Retina (tissue), 1 donor: ENCODE data around the gene DENND1A.
A peak's percentile ranks its signal among the peaks of the same experiment; 100 is the strongest.

Experiments
- DNase-seq: peaks from one replicate; pipeline ENCODE4 v3.0.0-alpha.2; 2016

Gene DENND1A

GRCh38 chr9:123376218-123377071 lies 553.5 kb downstream of the DENND1A start:
- no peak for DNase-seq

GRCh38 chr9:123375469-123376132 lies 554.3 kb downstream of the DENND1A start:
- DNase-seq: peak; percentile 62

GRCh38 chr9:123373946-123374345 lies 556.0 kb downstream of the DENND1A start:
- DNase-seq: peak; percentile 83

GRCh38 chr9:123373447-123373923 lies 556.4 kb downstream of the DENND1A start:
- DNase-seq: no peak

- no peak for DNase-seq
Measured at GRCh38 chr9:123372766-123373446, 557.0 kb downstream of the DENND1A start.

GRCh38 chr9:123371805-123372590 lies 557.9 kb downstream of the DENND1A start:
- DNase-seq: no peak

- no peak for DNase-seq
Measured at GRCh38 chr9:123371228-123371584, 558.7 kb downstream of the DENND1A start.

GRCh38 chr9:123370526-123371227 lies 559.2 kb downstream of the DENND1A start:
- no peak for DNase-seq

GRCh38 chr9:123370108-123370507 lies 559.8 kb downstream of the DENND1A start:
- DNase-seq: no peak

- no peak for DNase-seq
Measured at GRCh38 chr9:123369296-123369695, 560.6 kb downstream of the DENND1A start.

GRCh38 chr9:123368536-123369153 lies 561.3 kb downstream of the DENND1A start:
- DNase-seq: no peak

- DNase-seq: no peak
Measured at GRCh38 chr9:123368023-123368422, 561.9 kb downstream of the DENND1A start.

GRCh38 chr9:123365881-123366528 lies 563.9 kb downstream of the DENND1A start:
- no peak for DNase-seq

GRCh38 chr9:123365287-123365880 lies 564.5 kb downstream of the DENND1A start:
- DNase-seq: no peak

GRCh38 chr9:123364241-123364824 lies 565.6 kb downstream of the DENND1A start:
- DNase-seq: no peak

- no peak for DNase-seq
Measured at GRCh38 chr9:123362856-123363255, 567.1 kb downstream of the DENND1A start.

- DNase-seq: no peak
Measured at GRCh38 chr9:123361731-123362510, 568.0 kb downstream of the DENND1A start.

GRCh38 chr9:123361086-123361730 lies 568.7 kb downstream of the DENND1A start:
- no peak for DNase-seq
